Measurements from ENCODE around the gene SLC6A6. TPM values are rescaled to one million over a fixed set of nuclear protein-coding genes. Genes with fewer than 3 reads are reported as not detected.

SLC6A6 gene
- total RNA-seq, 1 donor from 2014 or later, result 32.9 TPM

- no peaks in the 10 kb centered on the region for H3K4me1 Mint-ChIP-seq
- no peak overlapping the region for H3K27ac Mint-ChIP-seq
- no peak overlapping the region for H2AFZ ChIP-seq (replicated peaks)
- no peaks in the 10 kb centered on the region for H3K9me3 Mint-ChIP-seq
- DNase-seq (ENCODE audit: low spot score), result no peak
- H3K4me3 Mint-ChIP-seq, result no peak overlapping the region
- no peak overlapping the region for H3K27ac ChIP-seq
- H4K20me1 ChIP-seq (ENCODE audit: low read depth), result no peaks in the 10 kb centered on the region
- no peaks in the 10 kb centered on the region for H3K4me1 ChIP-seq
- H3K27me3 Mint-ChIP-seq (ENCODE audit: insufficient read depth, low read depth), result no peaks in the 10 kb centered on the region
- H3K27me3 ChIP-seq, result no peaks in the 10 kb centered on the region
- no peaks in the 10 kb centered on the region for H3K79me2 ChIP-seq (ENCODE audit: low read depth)
- no peak overlapping the region for H3K9ac ChIP-seq
- no peaks in the 10 kb centered on the region for H3F3A ChIP-seq (ENCODE audit: low read depth)
- TF ChIP-seq EZH2phosphoT487 (IDR thresholded peaks at IDR 0.05), result no peak
- no peak for TF ChIP-seq CTCF (IDR thresholded peaks at IDR 0.05)
- TF ChIP-seq EZH2 (IDR thresholded peaks at IDR 0.05), result no peak
- peaks cover 7% of the 10 kb centered on the region for H3K36me3 Mint-ChIP-seq
- no peak overlapping the region for H3K4me2 ChIP-seq
- no peaks in the 10 kb centered on the region for H3K36me3 ChIP-seq
- H3K9me3 ChIP-seq (ENCODE audit: low read depth), result no peaks in the 10 kb centered on the region
- no peak overlapping the region for H3K4me3 ChIP-seq
Observed at GRCh38 chr3:14486460-14486859, 84.1 kb downstream of the SLC6A6 start.

GRCh38 chr3:14487086-14487485 lies 84.7 kb downstream of the SLC6A6 start:
- no peak overlapping the region for H3K27ac ChIP-seq
- peaks cover 7% of the 10 kb centered on the region for H3K36me3 Mint-ChIP-seq
- H3K4me3 ChIP-seq, result no peak overlapping the region
- H3K4me2 ChIP-seq, result no peak overlapping the region
- H2AFZ ChIP-seq (replicated peaks), result no peak overlapping the region
- H3K9me3 Mint-ChIP-seq, result no peaks in the 10 kb centered on the region
- no peaks in the 10 kb centered on the region for H3K27me3 ChIP-seq
- H3K4me1 Mint-ChIP-seq, result no peaks in the 10 kb centered on the region
- H3K4me3 Mint-ChIP-seq, result no peak overlapping the region
- H3K4me1 ChIP-seq, result no peaks in the 10 kb centered on the region
- TF ChIP-seq EZH2phosphoT487 (IDR thresholded peaks at IDR 0.05) (no peak), CTCF (IDR thresholded peaks at IDR 0.05) (no peak), EZH2 (IDR thresholded peaks at IDR 0.05) (no peak)
- no peaks in the 10 kb centered on the region for H3F3A ChIP-seq (ENCODE audit: low read depth)
- no peaks in the 10 kb centered on the region for H3K9me3 ChIP-seq (ENCODE audit: low read depth)
- H3K27me3 Mint-ChIP-seq (ENCODE audit: insufficient read depth, low read depth), result no peaks in the 10 kb centered on the region
- DNase-seq (ENCODE audit: low spot score), result no peak
- no peaks in the 10 kb centered on the region for H3K79me2 ChIP-seq (ENCODE audit: low read depth)
- H3K9ac ChIP-seq, result no peak overlapping the region
- H3K36me3 ChIP-seq, result no peaks in the 10 kb centered on the region
- no peaks in the 10 kb centered on the region for H4K20me1 ChIP-seq (ENCODE audit: low read depth)
- H3K27ac Mint-ChIP-seq, result no peak overlapping the region

GRCh38 chr3:14487821-14488220 lies 85.4 kb downstream of the SLC6A6 start:
- Histone ChIP-seq H3K4me3 (no peak overlapping the region), H3K9me3 (ENCODE audit: low read depth) (no peaks in the 10 kb centered on the region), H2AFZ (replicated peaks) (no peak overlapping the region), H3K4me2 (no peak overlapping the region), H3K36me3 (no peaks in the 10 kb centered on the region), H3K9ac (no peak overlapping the region), H3K27ac (no peak overlapping the region), H3F3A (ENCODE audit: low read depth) (no peaks in the 10 kb centered on the region), H3K27me3 (no peaks in the 10 kb centered on the region), H3K4me1 (no peaks in the 10 kb centered on the region), H4K20me1 (ENCODE audit: low read depth) (no peaks in the 10 kb centered on the region), H3K79me2 (ENCODE audit: low read depth) (no peaks in the 10 kb centered on the region)
- Mint-ChIP-seq H3K27me3 (ENCODE audit: insufficient read depth, low read depth) (no peaks in the 10 kb centered on the region), H3K4me1 (no peaks in the 10 kb centered on the region), H3K4me3 (no peak overlapping the region), H3K27ac (no peak overlapping the region), H3K9me3 (no peaks in the 10 kb centered on the region), H3K36me3 (peaks cover 7% of the 10 kb centered on the region)
- TF ChIP-seq CTCF (IDR thresholded peaks at IDR 0.05) (no peak), EZH2phosphoT487 (IDR thresholded peaks at IDR 0.05) (no peak), EZH2 (IDR thresholded peaks at IDR 0.05) (no peak)
- DNase-seq (ENCODE audit: low spot score), result no peak

All from neural progenitor cell (in vitro differentiated cells).